H1 (cell line): ENCODE data around the gene APEH.

ENCODE experiments used
- BRCA1 ChIP-seq: IDR thresholded peaks from 2 replicates; pipeline ENCODE4 v1.6.1; 2012; ENCODE audit warnings: low read depth, low read length, improper control_type of control experiment
- CBX5 ChIP-seq: fragments of 300-800, 300-1000 bp; sonication (generic); IDR thresholded peaks from 2 replicates; pipeline ENCODE4 v1.7.1; 2016; ENCODE audit warnings: antibody characterized with exemption, low read length, low read depth
- EZH2 ChIP-seq: fragments of 200-600 bp; sonication (generic); IDR thresholded peaks from 2 replicates; pipeline ENCODE4 v1.7.1; 2012; ENCODE audit warnings: low read depth, mild to moderate bottlenecking, moderate library complexity, low read length, inconsistent platforms; ENCODE audit not compliant: severe bottlenecking
- FOSL1 ChIP-seq: IDR thresholded peaks from 2 replicates; pipeline ENCODE4 v1.6.1; 2011; ENCODE audit warnings: mild to moderate bottlenecking, low read depth, low read length, moderate library complexity; ENCODE audit not compliant: insufficient read depth
- JUN ChIP-seq: IDR thresholded peaks from 2 replicates; pipeline ENCODE4 v1.6.1; 2011; ENCODE audit warnings: low read depth, mild to moderate bottlenecking, improper control_type of control experiment, low read length
- MAFK ChIP-seq: IDR thresholded peaks from 2 replicates; pipeline ENCODE4 v1.6.1; 2012; ENCODE audit warnings: low read depth, mild to moderate bottlenecking, improper control_type of control experiment, low read length
- NRF1 ChIP-seq: IDR thresholded peaks from 2 replicates; pipeline ENCODE4 v1.6.1; 2011; ENCODE audit warnings: mild to moderate bottlenecking, low read depth, low read length, improper control_type of control experiment
- PHF8 ChIP-seq: fragments of 200-600 bp; sonication (generic); conservative IDR thresholded peaks from 2 replicates; pipeline ENCODE4 v1.7.1; 2012; ENCODE audit warnings: low read depth, mild to moderate bottlenecking, inconsistent platforms, low read length, moderate library complexity
- POLR2A ChIP-seq, 2 experiments: IDR thresholded peaks; 1 replicate in 1 of 2; 2 replicates in 1 of 2; pipeline ENCODE4 v1.6.1; 2011; ENCODE audit warnings: low read depth in 2 of 2, low read length in 2 of 2, mild to moderate bottlenecking in 2 of 2; ENCODE audit errors: control extremely low read depth in 1 of 2
- POLR2AphosphoS5 ChIP-seq: IDR thresholded peaks from 2 replicates; pipeline ENCODE4 v1.6.1; 2011; ENCODE audit warnings: low read depth, low read length
- SRF ChIP-seq: IDR thresholded peaks from 2 replicates; pipeline ENCODE4 v1.6.1; 2011; ENCODE audit warnings: mild to moderate bottlenecking, low read depth, low read length, moderate library complexity
- TCF12 ChIP-seq: IDR thresholded peaks from 2 replicates; pipeline ENCODE4 v1.6.1; 2011; ENCODE audit warnings: low read depth, mild to moderate bottlenecking, low read length
- TF ChIP-seq, protein P1 (sequence below): IDR thresholded peaks from 2 replicates; pipeline ENCODE4 v1.6.1; 2012; ENCODE audit warnings: inconsistent platforms

GRCh38 chr3:49712166-49712565, 38.0 kb downstream of the APEH start:
- TF ChIP-seq EZH2 (no peak), SRF (no peak), PHF8 (no peak), MAFK (no peak), POLR2AphosphoS5 (no peak), TCF12 (no peak), POLR2A (IDR thresholded peaks at IDR 0.05; ENCODE audit: control extremely low read depth in 1 of 2, low read depth in 2 of 2, low read length in 2 of 2) (no peak), JUN (no peak), NRF1 (no peak), BRCA1 (no peak), CBX5 (no peak), FOSL1 (no peak)
- TF ChIP-seq, protein P1, sequence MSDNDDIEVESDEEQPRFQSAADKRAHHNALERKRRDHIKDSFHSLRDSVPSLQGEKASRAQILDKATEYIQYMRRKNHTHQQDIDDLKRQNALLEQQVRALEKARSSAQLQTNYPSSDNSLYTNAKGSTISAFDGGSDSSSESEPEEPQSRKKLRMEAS, result no peak
